Fibroblast of the aortic adventitia (primary cell): Measurements from ENCODE around the gene NAGPA. TPM values are rescaled to one million over a fixed set of nuclear protein-coding genes. Genes with fewer than 3 reads are reported as not detected.

Experiments
- DNase-seq: peaks from one replicate; pipeline ENCODE4 v3.0.0-alpha.2; 2010; ENCODE audit warnings: low read depth
- H3K4me3 ChIP-seq: 2 replicates; pipeline ENCODE4 v1.5.1; 2011; ENCODE audit warnings: low read depth, mild to moderate bottlenecking, control low read depth, low read length, moderate library complexity
- total RNA-seq: library from RNA; depleted of rRNA; stranded (reverse); fragments of >200 nt; gene quantifications from 2 replicates; pipeline ENCODE4 v1.2.3, GENCODE V29; 2012; ENCODE audit warnings: low replicate concordance
- TF ChIP-seq, protein P1 (sequence below): IDR thresholded peaks from 2 replicates; pipeline ENCODE4 v1.5.1; 2011; ENCODE audit warnings: mild to moderate bottlenecking, low read length, control low read depth, inconsistent platforms; ENCODE audit not compliant: insufficient read depth

NAGPA gene
- total RNA-seq, 1 donor: 16.8 TPM

DNA sequence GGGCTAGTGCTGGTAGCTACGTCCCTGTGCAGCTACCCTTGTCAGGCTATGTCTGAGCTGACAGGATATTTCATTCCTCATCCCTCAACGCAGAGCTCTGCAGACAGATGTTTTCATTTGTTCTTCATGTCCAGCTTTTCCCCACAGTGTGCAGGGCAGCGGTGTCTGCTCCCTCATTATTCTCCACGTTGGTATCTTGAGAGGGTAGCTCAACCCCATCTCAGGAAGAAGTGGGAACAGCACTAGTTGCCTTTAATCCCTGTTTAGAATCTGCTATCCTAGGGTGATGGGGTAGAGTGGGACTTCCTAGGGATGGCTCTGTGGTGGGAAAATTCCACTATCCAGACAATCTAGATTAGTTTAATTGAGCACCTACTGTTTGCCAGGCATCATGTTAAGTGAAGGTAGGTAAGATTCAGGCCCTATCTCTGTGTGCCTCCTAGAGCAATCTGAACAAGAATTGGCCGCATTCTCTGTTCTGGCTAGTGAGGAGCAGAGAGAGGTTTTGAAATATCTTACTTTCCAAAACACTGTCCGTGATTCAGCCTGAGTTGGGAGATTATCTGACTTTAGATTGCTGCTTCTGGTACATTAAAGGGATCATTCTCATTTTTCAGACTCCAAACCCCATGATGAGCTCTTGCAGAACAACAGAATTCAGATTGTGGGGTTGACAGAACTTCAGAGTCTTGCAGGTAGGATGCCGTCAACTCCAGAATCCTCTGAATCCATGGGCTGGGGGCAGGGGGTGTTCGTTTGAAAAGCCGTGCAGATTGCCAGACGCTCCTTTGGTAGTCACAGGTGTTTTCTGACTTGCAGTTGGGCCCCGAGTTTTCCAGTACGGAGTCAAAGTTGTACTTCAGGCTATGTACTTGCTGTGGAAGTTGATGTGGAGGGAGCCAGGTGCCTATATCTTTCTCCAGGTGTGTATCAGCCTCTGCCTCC is 38.9 kb upstream of the NAGPA start:
- peak overlapping the region; percentile 85 for H3K4me3 ChIP-seq
- DNase-seq: peak; percentile 26
- TF ChIP-seq, protein P1, sequence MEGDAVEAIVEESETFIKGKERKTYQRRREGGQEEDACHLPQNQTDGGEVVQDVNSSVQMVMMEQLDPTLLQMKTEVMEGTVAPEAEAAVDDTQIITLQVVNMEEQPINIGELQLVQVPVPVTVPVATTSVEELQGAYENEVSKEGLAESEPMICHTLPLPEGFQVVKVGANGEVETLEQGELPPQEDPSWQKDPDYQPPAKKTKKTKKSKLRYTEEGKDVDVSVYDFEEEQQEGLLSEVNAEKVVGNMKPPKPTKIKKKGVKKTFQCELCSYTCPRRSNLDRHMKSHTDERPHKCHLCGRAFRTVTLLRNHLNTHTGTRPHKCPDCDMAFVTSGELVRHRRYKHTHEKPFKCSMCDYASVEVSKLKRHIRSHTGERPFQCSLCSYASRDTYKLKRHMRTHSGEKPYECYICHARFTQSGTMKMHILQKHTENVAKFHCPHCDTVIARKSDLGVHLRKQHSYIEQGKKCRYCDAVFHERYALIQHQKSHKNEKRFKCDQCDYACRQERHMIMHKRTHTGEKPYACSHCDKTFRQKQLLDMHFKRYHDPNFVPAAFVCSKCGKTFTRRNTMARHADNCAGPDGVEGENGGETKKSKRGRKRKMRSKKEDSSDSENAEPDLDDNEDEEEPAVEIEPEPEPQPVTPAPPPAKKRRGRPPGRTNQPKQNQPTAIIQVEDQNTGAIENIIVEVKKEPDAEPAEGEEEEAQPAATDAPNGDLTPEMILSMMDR: no peak

DNA sequence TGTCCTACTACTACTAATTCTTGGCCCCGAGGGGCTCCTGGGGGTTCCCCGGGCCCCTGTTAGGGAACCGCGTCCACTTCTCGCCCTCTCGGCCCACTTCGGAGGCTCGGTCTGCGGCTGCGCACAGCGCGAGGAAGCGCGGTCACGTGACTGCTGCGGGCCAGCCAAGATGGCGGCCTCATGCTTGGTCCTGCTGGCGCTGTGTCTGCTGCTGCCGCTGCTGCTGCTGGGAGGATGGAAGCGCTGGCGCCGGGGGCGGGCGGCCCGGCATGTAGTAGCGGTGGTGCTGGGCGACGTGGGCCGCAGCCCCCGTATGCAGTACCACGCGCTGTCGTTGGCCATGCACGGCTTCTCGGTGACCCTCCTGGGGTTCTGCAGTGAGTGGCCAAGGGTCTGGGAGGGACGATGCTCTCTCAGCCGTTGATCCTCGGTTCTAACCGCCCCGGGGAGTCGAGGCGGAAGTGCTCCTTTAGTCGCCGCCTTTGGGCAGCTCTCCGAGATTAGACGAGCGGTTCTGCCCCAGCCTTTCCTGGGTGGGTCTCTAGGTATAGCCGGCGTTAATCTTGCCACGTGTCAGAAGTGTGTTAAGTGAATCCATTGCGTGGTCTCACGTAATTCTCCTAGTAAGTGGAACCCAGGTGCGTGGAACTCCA is 38.1 kb upstream of the NAGPA start, which contains the start of gene ALG1:
Gene ALG1, plus strand, starts transcription at position 163 of the 653 bp plus-strand sequence. Its CDS starts 7 bp downstream, at position 170.
- DNase-seq: peak; percentile 87
- peak within 1 kb of the TSS; percentile 85 for H3K4me3 ChIP-seq
- TF ChIP-seq, protein P1: no peak

DNA sequence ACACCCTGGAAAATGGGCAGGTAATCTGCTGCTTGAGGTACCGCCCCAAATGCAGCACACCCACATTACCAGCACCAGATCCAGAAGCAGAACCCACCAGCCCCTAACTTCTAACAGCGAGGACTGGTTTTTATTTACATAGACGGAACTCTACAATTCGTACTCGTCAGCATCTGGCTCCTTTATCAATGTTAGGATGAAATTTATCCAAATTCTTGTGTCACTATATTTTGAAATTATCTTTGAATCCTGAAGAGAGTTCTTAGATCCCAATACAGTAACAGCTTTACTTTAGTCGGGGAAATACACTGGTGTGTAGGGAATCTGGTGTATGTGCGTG is 37.6 kb upstream of the NAGPA start:
- H3K4me3 ChIP-seq: peak overlapping the region; percentile 85
- no peak for DNase-seq
- TF ChIP-seq, protein P1: no peak

DNA sequence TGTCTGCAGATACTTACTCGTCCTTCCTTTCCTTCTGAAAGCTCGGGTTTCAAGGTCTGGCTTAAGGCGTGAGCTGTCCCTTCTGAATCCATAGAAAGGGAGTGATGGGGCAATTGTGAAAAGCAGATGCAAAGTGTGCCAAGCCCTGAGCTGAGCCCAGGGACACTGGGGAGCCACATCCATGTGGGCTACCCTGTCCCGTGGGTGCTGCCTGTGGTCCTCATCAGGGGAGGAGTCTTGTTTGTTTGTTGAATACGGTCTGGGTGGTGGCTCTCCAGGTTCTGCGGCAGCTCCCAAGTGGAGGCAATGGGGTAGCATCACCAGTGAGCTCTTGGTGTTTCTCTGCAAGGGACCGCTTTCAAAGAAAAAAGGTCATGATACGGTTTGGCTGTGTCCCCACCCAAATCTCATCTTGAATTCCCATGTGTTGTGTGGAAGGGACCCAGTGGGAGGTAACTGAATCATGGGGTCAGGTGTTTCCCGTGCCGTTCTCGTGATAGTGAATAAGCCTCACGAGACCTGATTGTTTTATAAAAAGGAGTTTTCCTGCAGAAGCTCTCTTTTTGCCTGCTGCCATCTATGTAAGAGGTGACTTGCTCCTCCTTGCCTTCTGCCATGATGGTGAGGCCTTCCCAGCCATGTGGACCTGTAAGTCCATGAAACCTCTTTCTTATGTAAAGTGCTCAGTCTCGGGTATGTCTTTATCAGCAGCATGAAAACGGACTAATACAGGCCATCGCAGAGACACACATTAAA is 36.9 kb upstream of the NAGPA start:
- DNase-seq: no peak
- TF ChIP-seq, protein P1: no peak

DNA sequence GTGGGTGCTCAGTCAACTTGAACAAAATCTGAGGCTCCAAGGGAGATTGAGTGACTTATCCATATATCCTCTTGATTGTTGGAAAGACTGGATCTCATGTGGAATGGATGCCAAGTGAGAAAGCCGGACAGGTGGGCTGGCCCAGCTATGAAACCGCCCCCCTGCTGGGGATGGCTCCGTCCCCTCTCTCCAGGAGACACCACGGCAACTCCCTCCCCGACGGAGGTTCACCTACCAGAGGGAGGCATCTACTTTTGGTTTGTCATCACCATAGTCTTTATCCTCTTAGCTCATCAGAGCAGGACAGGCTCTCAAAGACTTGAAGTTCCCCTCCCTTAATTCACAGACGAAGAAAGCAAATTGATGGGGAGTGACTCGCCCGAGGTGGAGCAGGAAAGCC is 36.1 kb upstream of the NAGPA start:
- no peak overlapping the region for H3K4me3 ChIP-seq
- DNase-seq: no peak
- TF ChIP-seq, protein P1: no peak

More for the DNA sequence above, 36.9 kb upstream of the NAGPA start:
- H3K4me3 ChIP-seq: no peak overlapping the region

DNA sequence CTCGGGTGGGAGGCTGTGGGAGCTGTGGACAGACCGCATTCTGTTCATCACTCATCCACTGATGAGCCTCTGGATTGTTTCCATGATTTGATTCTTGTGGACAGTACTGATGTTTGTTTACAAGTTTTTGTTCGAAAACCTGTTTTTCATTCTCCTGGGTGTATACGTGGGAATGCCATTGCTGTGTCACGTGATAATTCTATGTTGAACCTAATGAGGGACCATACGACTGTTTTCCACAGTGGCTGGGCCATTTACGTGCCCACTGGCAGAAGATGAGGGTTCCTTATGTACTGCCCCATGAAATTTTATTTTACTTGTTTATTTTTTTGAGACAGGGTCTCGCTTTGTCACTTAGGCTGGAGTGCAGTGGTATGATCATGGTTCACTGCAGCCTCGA is 35.3 kb upstream of the NAGPA start:
- H3K4me3 ChIP-seq: no peak overlapping the region
- DNase-seq: no peak
- TF ChIP-seq, protein P1: no peak
